ENCODE data around the gene AFAP1L1. TPM values are rescaled to one million over a fixed set of nuclear protein-coding genes. Genes with fewer than 3 reads are reported as not detected.

Gene AFAP1L1
- total RNA-seq, 1 donor from 2014 or later, result not detected

- ATAC-seq (ENCODE audit: low read depth) (no peak), DNase-seq (no peak)
- Mint-ChIP-seq H3K9me3 (peaks cover 7% of the 10 kb centered on the region), H3K27me3 (peaks cover 49% of the 10 kb centered on the region), H3K4me3 (no peak overlapping the region), H3K36me3 (ENCODE audit: low read depth) (peaks cover 7% of the 10 kb centered on the region), H3K27ac (no peak overlapping the region), H3K4me1 (peaks cover 9% of the 10 kb centered on the region)
- POLR2A ChIA-PET, result no interaction called here
- TF ChIP-seq CTCF (IDR thresholded peaks at IDR 0.05), result no peak
- intact Hi-C loops (cut with micrococcal nuclease), result loop anchor here (5.0 to 10.0 kb wide), 2 partner anchors 74 to 538 kb away; partner anchors contain the start of gene GRPEL2
- CTCF ChIA-PET, result no interaction called here
Observed at GRCh38 chr5:149273237-149273636, 1.6 kb downstream of the AFAP1L1 start.

- peaks cover 50% of the 10 kb centered on the region for H3K27me3 Mint-ChIP-seq
- H3K36me3 Mint-ChIP-seq (ENCODE audit: low read depth), result peaks cover 3% of the 10 kb centered on the region
- TF ChIP-seq CTCF (IDR thresholded peaks at IDR 0.05), result no peak
- peaks cover 3% of the 10 kb centered on the region for H3K9me3 Mint-ChIP-seq
- ChIA-PET CTCF (no interaction called here), POLR2A (no interaction called here)
- ATAC-seq (ENCODE audit: low read depth) (no peak), DNase-seq (no peak)
- no peak overlapping the region for H3K27ac Mint-ChIP-seq
- intact Hi-C loops (cut with micrococcal nuclease), result loop anchor here (5.0 to 10.0 kb wide), 2 partner anchors 73 to 539 kb away; partner anchors contain the start of gene GRPEL2
- peaks cover 9% of the 10 kb centered on the region for H3K4me1 Mint-ChIP-seq
- peak overlapping the region; percentile 19 for H3K4me3 Mint-ChIP-seq
Observed at GRCh38 chr5:149273950-149274349, 2.3 kb downstream of the AFAP1L1 start.

DNA sequence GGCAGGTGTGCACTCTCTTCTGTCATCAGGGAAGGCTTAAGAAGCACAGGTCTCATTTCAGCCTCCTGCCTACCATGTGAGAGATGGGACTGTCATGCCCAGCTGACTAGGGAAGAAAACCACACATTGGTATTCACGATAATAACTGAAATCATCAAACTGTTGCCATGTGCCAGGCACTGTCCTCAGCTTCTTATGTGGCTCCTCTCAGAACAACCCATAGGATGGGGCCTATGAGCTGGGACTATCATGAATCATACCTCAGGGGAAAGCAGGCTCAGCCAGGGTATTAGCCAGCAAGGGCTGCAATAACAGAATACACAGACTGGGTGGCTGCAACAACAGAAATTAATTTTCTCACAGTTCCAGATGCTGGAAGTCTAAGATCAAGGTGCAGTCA lies 3.3 kb downstream of the AFAP1L1 start:
- H3K27ac Mint-ChIP-seq, result no peak overlapping the region
- no peaks in the 10 kb centered on the region for H3K36me3 Mint-ChIP-seq (ENCODE audit: low read depth)
- DNase-seq (no peak), ATAC-seq (ENCODE audit: low read depth) (no peak)
- intact Hi-C loops (cut with micrococcal nuclease), result loop anchor here (5.0 to 10.0 kb wide), 2 partner anchors 72 to 540 kb away; partner anchors contain the start of gene GRPEL2
- no peaks in the 10 kb centered on the region for H3K9me3 Mint-ChIP-seq
- peaks cover 9% of the 10 kb centered on the region for H3K4me1 Mint-ChIP-seq
- TF ChIP-seq CTCF (IDR thresholded peaks at IDR 0.05), result no peak
- peaks cover 53% of the 10 kb centered on the region for H3K27me3 Mint-ChIP-seq
- CTCF ChIA-PET, result no interaction called here
- no peak overlapping the region for H3K4me3 Mint-ChIP-seq
- POLR2A ChIA-PET, result interaction anchor here (0.7 kb wide), 1 partner anchor 1004 kb away, joined by 4 read pairs; no protein-coding TSS in a partner anchor

GRCh38 chr5:149277801-149278200 lies 6.1 kb downstream of the AFAP1L1 start:
- DNase-seq (no peak), ATAC-seq (ENCODE audit: low read depth) (no peak)
- ChIA-PET POLR2A (no interaction called here), CTCF (no interaction called here)
- Mint-ChIP-seq H3K27ac (no peak overlapping the region), H3K4me3 (no peak overlapping the region), H3K36me3 (ENCODE audit: low read depth) (no peaks in the 10 kb centered on the region), H3K27me3 (peaks cover 44% of the 10 kb centered on the region), H3K4me1 (no peaks in the 10 kb centered on the region), H3K9me3 (no peaks in the 10 kb centered on the region)
- intact Hi-C loops (cut with micrococcal nuclease), result loop anchor here (10.0 kb wide), 1 partner anchor 543 kb away; no protein-coding TSS in a partner anchor
- TF ChIP-seq CTCF (IDR thresholded peaks at IDR 0.05), result no peak

- TF ChIP-seq CTCF (IDR thresholded peaks at IDR 0.05), result no peak
- Mint-ChIP-seq H3K9me3 (no peaks in the 10 kb centered on the region), H3K4me1 (no peaks in the 10 kb centered on the region), H3K4me3 (no peak overlapping the region), H3K27ac (no peak overlapping the region), H3K36me3 (ENCODE audit: low read depth) (no peaks in the 10 kb centered on the region), H3K27me3 (peaks cover 37% of the 10 kb centered on the region)
- ATAC-seq (ENCODE audit: low read depth), result no peak
- intact Hi-C loops (cut with micrococcal nuclease), result loop anchor here (10.0 kb wide), 1 partner anchor 544 kb away; no protein-coding TSS in a partner anchor
- no peak for DNase-seq
- ChIA-PET POLR2A (no interaction called here), CTCF (no interaction called here)
Observed at GRCh38 chr5:149278451-149279210, 7.0 kb downstream of the AFAP1L1 start.
